Middle frontal gyrus (tissue), 1 donor: ENCODE results near the gene UCN2.

Experiments
- DNase-seq: peaks from one replicate; pipeline ENCODE4 v3.0.0-alpha.2; 2015; ENCODE audit warnings: low spot score; ENCODE audit errors: extremely low spot score

Gene UCN2, protein sequence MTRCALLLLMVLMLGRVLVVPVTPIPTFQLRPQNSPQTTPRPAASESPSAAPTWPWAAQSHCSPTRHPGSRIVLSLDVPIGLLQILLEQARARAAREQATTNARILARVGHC

DNA sequence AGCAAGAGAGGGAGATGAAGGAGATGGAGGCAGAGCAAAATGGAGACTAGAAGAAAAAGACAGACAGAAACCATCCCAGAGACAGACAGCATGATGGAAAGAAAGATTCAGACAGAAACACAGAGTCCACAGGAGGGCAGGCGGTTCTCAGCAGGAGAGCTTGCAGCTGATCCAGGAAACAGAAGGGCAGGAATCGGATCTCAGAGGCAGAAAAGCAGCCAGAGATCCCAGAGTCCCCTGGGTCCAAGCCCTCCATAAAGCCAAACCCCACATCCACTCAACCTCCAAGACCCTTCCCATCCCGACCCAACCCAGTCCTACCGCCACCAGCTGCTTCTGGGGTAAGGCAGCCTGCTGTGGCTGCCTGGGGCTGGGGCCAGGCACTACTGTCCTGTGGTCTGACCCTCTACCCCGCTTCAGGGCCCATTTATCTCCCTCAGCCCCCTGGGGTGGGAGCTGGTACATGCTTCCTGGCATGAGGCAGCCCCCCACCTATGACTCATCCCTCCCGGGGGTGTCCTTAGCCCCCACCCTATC, at the start of gene UCN2:
UCN2 (minus strand) TSS at position 400 of the 537 bp plus-strand sequence. CDS start 657 bp downstream, outside the sequence.
- no peak for DNase-seq

- DNase-seq = no peak
These were observed 48.7 kb upstream of the UCN2 start for GRCh38 chr3:48612309-48612708.

DNA sequence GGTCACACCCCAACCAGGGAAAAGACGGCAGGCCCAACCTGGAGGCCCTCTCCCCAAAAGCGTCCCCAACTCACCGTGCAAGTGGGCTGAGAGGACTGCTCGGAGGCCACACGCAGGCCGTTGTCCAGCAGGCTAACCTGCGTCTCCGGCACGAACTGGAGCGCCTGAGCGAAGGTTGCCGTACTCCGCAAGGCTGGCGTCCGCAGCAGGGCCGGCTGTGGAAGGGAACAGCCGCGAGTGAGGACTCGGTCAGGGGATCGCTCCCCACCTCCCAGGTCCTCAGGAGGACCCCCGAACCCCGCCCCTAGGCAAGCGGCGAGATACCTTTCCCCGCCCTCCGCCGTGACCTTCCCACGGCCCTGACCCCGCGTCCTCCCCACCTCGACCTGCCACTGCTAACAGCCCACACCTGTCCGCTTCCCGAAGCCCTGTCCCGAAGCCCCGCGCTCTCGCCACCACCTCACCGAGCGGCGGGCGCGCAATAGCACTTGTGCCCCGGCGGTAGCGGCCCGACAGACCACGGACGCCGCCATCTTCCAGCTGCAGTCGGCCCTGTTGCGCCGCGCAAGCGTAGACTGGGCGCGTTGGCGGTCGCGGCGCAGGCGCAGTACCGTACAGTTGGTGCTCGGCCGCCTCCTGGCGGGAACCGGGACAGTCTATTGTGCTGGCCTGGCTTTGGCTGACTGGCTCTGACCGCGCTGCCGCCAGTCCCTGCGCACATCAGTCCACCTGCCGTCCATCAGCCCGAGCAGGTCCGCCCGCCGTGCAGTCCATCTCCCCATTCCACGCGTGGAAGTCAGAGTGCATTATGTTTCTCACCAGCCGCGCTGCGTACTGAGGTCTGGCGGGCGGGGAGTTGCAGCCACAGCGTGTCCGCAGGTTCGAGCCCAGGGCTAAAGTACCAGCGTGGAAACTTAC, 45.8 kb upstream of the UCN2 start, which contains the start of gene UQCRC1:
UQCRC1 (minus strand) TSS at position 559 of the 918 bp plus-strand sequence; CDS start at position 533, 26 bp downstream.
- DNase-seq = peak; percentile 82

DNA sequence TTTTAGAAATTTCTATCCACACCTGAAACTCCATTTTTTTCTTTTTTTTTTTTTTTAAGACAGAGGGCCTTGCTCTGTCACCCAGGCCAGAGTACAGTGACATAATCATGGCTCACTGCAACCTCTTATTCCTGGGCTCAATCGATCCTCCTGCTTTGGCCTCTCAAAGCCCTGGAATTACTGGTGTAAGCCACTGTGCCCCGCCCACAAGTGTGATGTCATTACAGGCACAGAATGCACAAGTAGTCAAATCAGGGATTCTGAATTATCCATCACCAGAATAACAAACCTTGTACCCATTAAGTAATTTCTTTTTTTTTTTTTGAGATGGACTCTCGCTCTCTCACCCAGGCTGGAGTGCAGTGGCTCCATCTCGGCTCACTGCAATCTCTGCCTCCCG, 43.9 kb upstream of the UCN2 start:
- DNase-seq = no peak

DNA sequence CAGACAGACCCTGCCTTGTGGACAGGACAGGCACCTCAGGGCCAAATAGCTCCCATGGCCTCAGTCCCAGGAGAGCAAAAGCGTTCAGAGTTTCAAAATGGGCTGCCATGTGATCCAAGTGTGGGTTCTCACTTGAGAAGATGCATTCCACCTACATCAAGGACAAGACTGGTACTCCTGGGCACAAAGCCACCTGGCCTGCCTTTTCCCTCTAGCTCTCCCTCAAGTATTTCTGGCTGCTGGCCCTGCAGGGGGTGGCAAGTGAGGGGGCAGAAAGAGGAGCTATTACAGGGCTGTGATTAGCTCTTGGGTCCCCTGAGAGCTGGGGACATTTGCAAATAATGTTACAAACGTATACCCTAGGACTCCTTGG, 38.0 kb upstream of the UCN2 start:
- DNase-seq = peak; percentile 16

- DNase-seq = no peak
These were observed 37.4 kb upstream of the UCN2 start for GRCh38 chr3:48600711-48601621.

GRCh38 chr3:48599509-48600285, 36.1 kb upstream of the UCN2 start:
- DNase-seq = no peak

- DNase-seq = no peak
These were observed 35.5 kb upstream of the UCN2 start for GRCh38 chr3:48599077-48599501.

DNA sequence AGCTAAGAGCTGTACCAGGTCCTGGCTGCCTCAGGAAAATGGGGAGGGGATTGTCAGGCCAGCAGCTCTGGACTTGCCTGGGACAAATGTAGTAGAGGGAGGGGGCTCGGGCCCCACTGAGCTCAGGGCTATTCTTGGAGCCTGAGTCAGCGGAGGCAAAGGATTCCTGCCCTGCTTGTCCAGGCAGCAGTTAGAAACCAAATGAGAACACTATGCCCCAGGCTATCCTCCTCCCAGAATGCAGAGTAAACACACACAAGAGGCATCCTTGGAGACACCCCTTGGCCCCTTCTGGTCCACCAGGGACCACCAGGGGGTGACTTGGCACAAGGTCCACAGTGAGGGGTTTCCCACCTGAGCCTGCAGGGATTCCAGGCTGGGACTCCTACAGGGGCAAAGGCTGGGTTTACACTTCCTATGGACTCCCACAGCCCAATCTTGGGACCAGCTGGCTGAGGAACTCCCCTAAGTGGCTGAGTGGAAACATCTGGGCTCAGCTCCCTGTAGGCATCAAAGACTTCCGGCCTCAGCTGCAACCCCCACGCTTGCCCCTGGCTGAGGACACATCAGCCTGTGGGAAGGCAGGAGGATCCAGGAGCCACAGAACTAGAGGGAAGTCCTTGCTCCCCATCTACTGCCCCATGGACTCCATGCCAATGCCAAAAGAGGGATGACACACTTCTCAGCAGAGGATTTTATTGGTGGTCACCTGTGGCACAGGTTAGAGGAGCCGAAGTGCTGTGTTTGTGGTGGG, 34.9 kb upstream of the UCN2 start:
- DNase-seq = no peak

- no peak for DNase-seq
These were observed 33.8 kb upstream of the UCN2 start for GRCh38 chr3:48597408-48597800.

GRCh38 chr3:48596676-48597407, 33.3 kb upstream of the UCN2 start:
- DNase-seq = no peak

- no peak for DNase-seq
These were observed 32.6 kb upstream of the UCN2 start for GRCh38 chr3:48596157-48596556.

GRCh38 chr3:48595526-48596121, 32.0 kb upstream of the UCN2 start:
- no peak for DNase-seq

DNA sequence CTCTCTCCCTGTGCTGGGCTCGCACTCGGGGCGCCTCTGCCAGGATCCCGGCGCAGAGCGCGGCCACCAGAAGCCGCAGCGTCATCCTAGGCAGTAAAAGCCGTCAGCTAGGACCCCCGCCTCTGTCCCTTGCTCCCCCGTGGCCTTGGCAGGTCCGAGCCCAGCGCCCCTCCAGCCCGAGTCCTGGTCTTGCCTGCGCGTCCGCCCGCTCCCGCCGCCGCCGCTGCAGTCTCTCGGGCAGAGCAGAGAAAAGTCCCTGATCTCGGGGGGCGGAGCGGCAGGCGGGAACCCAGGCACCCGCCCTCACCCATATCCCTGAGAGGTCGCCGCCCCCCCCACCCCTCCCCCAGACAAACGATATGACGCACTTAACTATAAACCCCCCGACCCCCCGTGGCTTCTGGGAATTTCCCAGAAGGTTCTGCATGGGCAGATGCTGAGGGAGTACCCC, 31.5 kb upstream of the UCN2 start, which contains the start of gene COL7A1:
COL7A1 (minus strand) TSS at position 255 of the 451 bp plus-strand sequence; CDS start at position 85, 170 bp downstream.
- DNase-seq = no peak

- no peak for DNase-seq
These were observed 31.0 kb upstream of the UCN2 start for GRCh38 chr3:48594417-48595049.

- DNase-seq = no peak
These were observed 29.8 kb upstream of the UCN2 start for GRCh38 chr3:48593337-48593736.

GRCh38 chr3:48592519-48593087, 29.0 kb upstream of the UCN2 start:
- no peak for DNase-seq
